ENCODE data around the gene RUNX3.
A peak's percentile ranks its signal among the peaks of the same experiment; 100 is the strongest.

Gene RUNX3

DNA sequence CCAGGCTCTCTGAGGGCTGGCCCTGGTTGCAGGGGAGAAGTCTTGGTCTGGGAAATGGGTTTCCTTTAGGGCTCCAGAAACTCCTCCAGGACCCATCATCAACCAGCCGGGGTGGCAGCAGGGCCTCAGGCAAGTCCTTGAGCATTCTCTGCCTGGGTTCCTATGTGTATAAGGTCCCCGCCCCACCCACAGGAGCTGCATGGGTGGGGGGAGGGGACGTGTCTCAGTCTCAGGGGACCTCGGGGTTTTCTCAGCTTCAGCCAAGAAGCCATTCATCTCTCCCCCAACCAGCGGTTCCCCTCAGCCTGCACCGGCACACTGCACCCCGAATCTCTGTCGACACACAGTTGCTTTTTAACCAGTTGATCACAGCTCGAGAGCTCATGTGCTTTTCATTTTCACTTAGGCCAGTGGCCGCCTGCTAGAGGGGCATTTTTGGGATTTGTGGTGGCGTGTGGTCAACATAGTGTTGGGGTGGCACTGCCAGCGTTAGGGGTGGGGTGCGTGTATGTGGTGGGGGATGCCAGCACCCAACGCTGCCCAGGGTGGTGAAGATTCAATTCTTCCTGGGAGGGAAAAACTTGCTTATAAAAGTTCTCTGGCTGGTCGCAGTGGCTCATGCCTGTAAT lies 6.5 kb downstream of the RUNX3 start:
- Histone ChIP-seq H3K27ac (ENCODE audit: low read depth, low read length) (no peak overlapping the region), H3K4me1 (ENCODE audit: control insufficient read depth, low read length) (peaks cover 54% of the 10 kb centered on the region), H4K20me1 (ENCODE audit: control insufficient read depth, insufficient read depth, low read depth, low read length) (peaks cover 27% of the 10 kb centered on the region; the same call in 1 of the 2 replicates), H3F3A (ENCODE audit: control insufficient read depth, insufficient read depth) (no peaks in the 10 kb centered on the region), H3K79me2 (ENCODE audit: control insufficient read depth, low read length) (peaks cover 55% of the 10 kb centered on the region), H3K9me2 (replicated peaks; ENCODE audit: control insufficient read depth, low read length) (no peaks in the 10 kb centered on the region), H3K9me3 (ENCODE audit: control insufficient read depth, insufficient read depth, low read length) (no peaks in the 10 kb centered on the region), H3K27me3 (ENCODE audit: control insufficient read depth, low read length) (no peaks in the 10 kb centered on the region), H3K36me3 (ENCODE audit: control insufficient read depth, low read length) (peaks cover 63% of the 10 kb centered on the region), H3K4me3 (ENCODE audit: low read length) (no peak overlapping the region), H3K4me2 (ENCODE audit: low read length) (peak overlapping the region; percentile 38)
- TF ChIP-seq EZH2phosphoT487 (IDR thresholded peaks at IDR 0.05; ENCODE audit: borderline replicate concordance, low read length) = no peak
- TF ChIP-seq, protein P1, sequence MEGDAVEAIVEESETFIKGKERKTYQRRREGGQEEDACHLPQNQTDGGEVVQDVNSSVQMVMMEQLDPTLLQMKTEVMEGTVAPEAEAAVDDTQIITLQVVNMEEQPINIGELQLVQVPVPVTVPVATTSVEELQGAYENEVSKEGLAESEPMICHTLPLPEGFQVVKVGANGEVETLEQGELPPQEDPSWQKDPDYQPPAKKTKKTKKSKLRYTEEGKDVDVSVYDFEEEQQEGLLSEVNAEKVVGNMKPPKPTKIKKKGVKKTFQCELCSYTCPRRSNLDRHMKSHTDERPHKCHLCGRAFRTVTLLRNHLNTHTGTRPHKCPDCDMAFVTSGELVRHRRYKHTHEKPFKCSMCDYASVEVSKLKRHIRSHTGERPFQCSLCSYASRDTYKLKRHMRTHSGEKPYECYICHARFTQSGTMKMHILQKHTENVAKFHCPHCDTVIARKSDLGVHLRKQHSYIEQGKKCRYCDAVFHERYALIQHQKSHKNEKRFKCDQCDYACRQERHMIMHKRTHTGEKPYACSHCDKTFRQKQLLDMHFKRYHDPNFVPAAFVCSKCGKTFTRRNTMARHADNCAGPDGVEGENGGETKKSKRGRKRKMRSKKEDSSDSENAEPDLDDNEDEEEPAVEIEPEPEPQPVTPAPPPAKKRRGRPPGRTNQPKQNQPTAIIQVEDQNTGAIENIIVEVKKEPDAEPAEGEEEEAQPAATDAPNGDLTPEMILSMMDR (IDR thresholded peaks at IDR 0.05; ENCODE audit: low read depth, low read length, poor library complexity, severe bottlenecking) = no peak

DNA sequence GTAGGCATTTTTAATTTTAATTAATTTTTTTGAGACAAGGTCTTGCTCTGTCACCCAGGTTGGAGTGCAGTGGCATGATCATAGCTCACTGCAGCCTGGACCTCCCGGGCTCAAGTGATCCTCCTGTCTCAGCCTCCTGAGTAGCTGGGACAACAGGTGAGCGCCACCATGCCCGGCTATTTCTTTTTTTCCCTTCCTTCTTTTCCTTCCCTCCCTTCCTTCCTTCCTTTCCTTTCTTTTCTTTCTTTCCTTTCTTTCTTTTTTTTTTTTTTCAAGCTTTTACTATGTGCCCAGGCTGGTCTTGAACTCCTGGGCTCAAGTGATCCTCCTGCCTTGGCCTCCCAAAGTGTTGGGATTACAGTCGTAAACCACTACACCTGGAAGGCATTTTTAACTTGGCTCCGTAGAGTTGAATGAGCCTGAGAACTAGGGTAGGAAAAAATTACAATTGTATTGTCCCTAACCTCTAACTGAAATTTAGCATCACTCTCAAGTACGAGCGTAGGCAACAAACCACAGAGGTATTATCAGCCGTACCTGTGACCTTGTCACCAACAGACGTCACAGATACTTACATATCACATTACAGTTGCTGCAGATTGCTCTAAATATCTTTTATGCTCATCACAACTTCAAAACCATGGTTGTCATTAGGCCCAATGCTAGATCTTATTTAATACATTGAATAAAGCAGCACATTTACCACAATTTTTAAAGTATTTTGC lies 8.0 kb downstream of the RUNX3 start:
- H3K4me3 ChIP-seq (ENCODE audit: low read length) = no peak overlapping the region
- TF ChIP-seq EZH2phosphoT487 (IDR thresholded peaks at IDR 0.05; ENCODE audit: borderline replicate concordance, low read length) = no peak
- TF ChIP-seq, protein P1 (IDR thresholded peaks at IDR 0.05; ENCODE audit: low read depth, low read length, poor library complexity, severe bottlenecking) = no peak
- H3K4me1 ChIP-seq (ENCODE audit: control insufficient read depth, low read length) = peaks cover 39% of the 10 kb centered on the region
- no peak overlapping the region for H3K4me2 ChIP-seq (ENCODE audit: low read length)
- no peaks in the 10 kb centered on the region for H3F3A ChIP-seq (ENCODE audit: control insufficient read depth, insufficient read depth)
- peaks cover 17% of the 10 kb centered on the region; the same call in 1 of the 2 replicates for H4K20me1 ChIP-seq (ENCODE audit: control insufficient read depth, insufficient read depth, low read depth, low read length)
- H3K27ac ChIP-seq (ENCODE audit: low read depth, low read length) = no peak overlapping the region
- H3K79me2 ChIP-seq (ENCODE audit: control insufficient read depth, low read length) = peaks cover 40% of the 10 kb centered on the region
- no peaks in the 10 kb centered on the region for H3K9me3 ChIP-seq (ENCODE audit: control insufficient read depth, insufficient read depth, low read length)
- peaks cover 68% of the 10 kb centered on the region for H3K36me3 ChIP-seq (ENCODE audit: control insufficient read depth, low read length)
- H3K27me3 ChIP-seq (ENCODE audit: control insufficient read depth, low read length) = no peaks in the 10 kb centered on the region
- no peaks in the 10 kb centered on the region for H3K9me2 ChIP-seq (replicated peaks; ENCODE audit: control insufficient read depth, low read length)

DNA sequence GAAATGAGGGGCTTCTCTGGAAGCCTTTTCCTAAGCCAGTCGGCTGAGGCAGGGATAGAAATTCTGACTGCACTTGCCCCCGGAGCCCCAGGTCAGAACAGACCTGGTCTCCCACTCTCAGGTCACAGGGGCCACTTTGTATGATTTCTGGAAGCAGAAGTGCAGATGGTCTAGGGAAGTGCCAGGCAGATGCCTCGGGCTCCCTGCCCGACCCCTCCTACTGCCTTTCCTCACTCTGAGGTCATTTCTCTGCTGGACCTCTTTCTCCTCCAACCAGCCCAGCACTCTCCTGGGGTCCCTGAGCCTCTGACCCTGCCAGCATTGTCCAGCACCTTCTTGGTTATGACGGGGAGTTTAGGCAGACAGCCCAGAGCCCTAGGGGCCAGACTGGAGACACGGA lies 8.7 kb downstream of the RUNX3 start:
- H3K4me1 ChIP-seq (ENCODE audit: control insufficient read depth, low read length) = peaks cover 32% of the 10 kb centered on the region
- H3K9me3 ChIP-seq (ENCODE audit: control insufficient read depth, insufficient read depth, low read length) = no peaks in the 10 kb centered on the region
- TF ChIP-seq, protein P1 (IDR thresholded peaks at IDR 0.05; ENCODE audit: low read depth, low read length, poor library complexity, severe bottlenecking) = no peak
- no peak for TF ChIP-seq EZH2phosphoT487 (IDR thresholded peaks at IDR 0.05; ENCODE audit: borderline replicate concordance, low read length)
- peaks cover 12% of the 10 kb centered on the region; the same call in 1 of the 2 replicates for H4K20me1 ChIP-seq (ENCODE audit: control insufficient read depth, insufficient read depth, low read depth, low read length)
- H3K9me2 ChIP-seq (replicated peaks; ENCODE audit: control insufficient read depth, low read length) = no peaks in the 10 kb centered on the region
- no peaks in the 10 kb centered on the region for H3K27me3 ChIP-seq (ENCODE audit: control insufficient read depth, low read length)
- H3F3A ChIP-seq (ENCODE audit: control insufficient read depth, insufficient read depth) = no peaks in the 10 kb centered on the region
- H3K4me3 ChIP-seq (ENCODE audit: low read length) = no peak overlapping the region
- peaks cover 33% of the 10 kb centered on the region for H3K79me2 ChIP-seq (ENCODE audit: control insufficient read depth, low read length)
- H3K4me2 ChIP-seq (ENCODE audit: low read length) = no peak overlapping the region
- H3K36me3 ChIP-seq (ENCODE audit: control insufficient read depth, low read length) = peaks cover 64% of the 10 kb centered on the region
- no peak overlapping the region for H3K27ac ChIP-seq (ENCODE audit: low read depth, low read length)
